IMR-90 (cell line): ENCODE data around the gene NOL12. TPM values are rescaled to one million over a fixed set of nuclear protein-coding genes. Genes with fewer than 3 reads are reported as not detected.

Experiments used
- ATAC-seq: fragments of 200-7000 bp; cut with Tn5 transposase; 2 replicates; pipeline ENCODE4 v1.9.1; 2020; ENCODE audit warnings: low read depth, mild to moderate bottlenecking, moderate library complexity
- BruUV-seq: library from RNA; stranded (reverse); fragments of 400-500 nt; replicated peaks from 2 replicates; lab custom pipeline; 2021; lab: Mats Ljungman, UMichigan
- CTCF ChIA-PET: fragments of 300-600 bp; formaldehyde crosslinking; extraction: SDS; loops from one replicate; lab custom pipeline; 2021; ENCODE audit warnings: antibody characterized with exemption; lab: Yijun Ruan, JAX
- POLR2A ChIA-PET: fragments of 300-600 bp; sonication (Branson Sonifier 250); formaldehyde crosslinking; loops from one replicate; lab custom pipeline; 2022; ENCODE audit warnings: antibody characterized with exemption; ENCODE audit not compliant: unreplicated experiment; lab: Charles Lee
- DNase-seq: peaks from one replicate; pipeline ENCODE4 v3.0.0; 2013
- H2AFZ ChIP-seq: replicated peaks from 2 replicates; pipeline ENCODE3; 2013; ENCODE audit warnings: low read length, mild to moderate bottlenecking; ENCODE audit not compliant: poor library complexity
- H2AK5ac ChIP-seq: 2 replicates; pipeline ENCODE4 v1.6.1; 2013; ENCODE audit warnings: low read depth, low read length, inconsistent platforms
- H2AK9ac ChIP-seq: replicated peaks from 2 replicates; pipeline ENCODE3; 2013; ENCODE audit warnings: mild to moderate bottlenecking, low read depth, low read length, moderate library complexity; ENCODE audit not compliant: poor library complexity
- H2BK120ac ChIP-seq: 2 replicates; pipeline ENCODE4 v1.6.1; 2013; ENCODE audit warnings: low read depth, low read length, inconsistent platforms
- H2BK15ac ChIP-seq: 3 replicates; pipeline ENCODE4 v1.6.1; 2013; ENCODE audit warnings: low read depth, low read length, inconsistent platforms
- H2BK20ac ChIP-seq: 2 replicates; pipeline ENCODE4 v1.6.1; 2013; ENCODE audit warnings: low read depth, mild to moderate bottlenecking, inconsistent platforms, low read length, moderate library complexity
- H2BK5ac ChIP-seq: 2 replicates; pipeline ENCODE4 v1.6.1; 2013; ENCODE audit warnings: mild to moderate bottlenecking, low read depth, low read length, inconsistent platforms; ENCODE audit not compliant: poor library complexity, severe bottlenecking
- H3K14ac ChIP-seq: replicated peaks from 2 replicates; pipeline ENCODE4 v1.6.1; 2013; ENCODE audit warnings: low read depth, low read length, inconsistent platforms
- H3K18ac ChIP-seq: 2 replicates; pipeline ENCODE4 v1.6.1; 2013; ENCODE audit warnings: low read depth, low read length, control low read depth
- H3K23ac ChIP-seq: 2 replicates; pipeline ENCODE4 v1.6.1; 2013; ENCODE audit warnings: low read depth, low read length, inconsistent platforms
- H3K27ac ChIP-seq: 2 replicates; pipeline ENCODE4 v1.5.1; 2013; ENCODE audit warnings: mild to moderate bottlenecking, control low read depth, low read length; ENCODE audit not compliant: insufficient read depth
- H3K27me3 ChIP-seq: 2 replicates; pipeline ENCODE4 v1.6.1; 2013; ENCODE audit warnings: low read length; ENCODE audit not compliant: control insufficient read depth, insufficient read depth
- H3K36me3 ChIP-seq: 2 replicates; pipeline ENCODE4 v1.6.1; 2013; ENCODE audit warnings: low read length, mixed read lengths; ENCODE audit not compliant: control insufficient read depth, insufficient read depth
- H3K4ac ChIP-seq: 2 replicates; pipeline ENCODE4 v1.6.1; 2013; ENCODE audit warnings: low read depth, low read length, inconsistent platforms
- H3K4me1 ChIP-seq: 2 replicates; pipeline ENCODE4 v1.6.1; 2013; ENCODE audit warnings: low read length, mixed read lengths; ENCODE audit not compliant: control insufficient read depth, insufficient read depth
- H3K4me2 ChIP-seq: 2 replicates; pipeline ENCODE4 v1.6.1; 2013; ENCODE audit warnings: low read depth, mild to moderate bottlenecking, control low read depth, low read length, moderate library complexity
- H3K4me3 ChIP-seq: 2 replicates; pipeline ENCODE4 v1.5.1; 2013; ENCODE audit warnings: low read depth, mild to moderate bottlenecking, control low read depth, low read length, moderate library complexity; ENCODE audit not compliant: insufficient read depth
- H3K56ac ChIP-seq: 2 replicates; pipeline ENCODE4 v1.6.1; 2013; ENCODE audit warnings: low read length, inconsistent platforms; ENCODE audit not compliant: insufficient read depth; ENCODE audit errors: extremely low read depth
- H3K79me1 ChIP-seq, 2 experiments: 2 replicates each; pipeline ENCODE4 v1.6.1; 2013; ENCODE audit warnings: low read length in 2 of 2, inconsistent platforms in 1 of 2, low read depth in 1 of 2
- H3K9ac ChIP-seq: 2 replicates; pipeline ENCODE4 v1.6.1; 2013; ENCODE audit warnings: low read depth, low read length, control low read depth
- H3K9me1 ChIP-seq: 2 replicates; pipeline ENCODE4 v1.6.1; 2013; ENCODE audit warnings: low read length, inconsistent platforms; ENCODE audit not compliant: insufficient read depth
- H3K9me3 ChIP-seq: 2 replicates; pipeline ENCODE4 v1.6.1; 2013; ENCODE audit warnings: low read length; ENCODE audit not compliant: control insufficient read depth, insufficient read depth
- H4K20me1 ChIP-seq: 2 replicates; pipeline ENCODE4 v1.6.1; 2013; ENCODE audit warnings: low read length, inconsistent platforms; ENCODE audit not compliant: insufficient read depth
- H4K5ac ChIP-seq: 2 replicates; pipeline ENCODE4 v1.6.1; 2013; ENCODE audit warnings: mild to moderate bottlenecking, low read depth, low read length, control low read depth
- H4K8ac ChIP-seq, 2 experiments: 2 replicates each; pipeline ENCODE4 v1.6.1; 2013; ENCODE audit warnings: low read depth in 2 of 2, low read length in 2 of 2, control low read depth in 1 of 2, inconsistent platforms in 1 of 2
- H4K91ac ChIP-seq: 2 replicates; pipeline ENCODE4 v1.6.1; 2013; ENCODE audit warnings: low read depth, low read length, inconsistent platforms; ENCODE audit not compliant: insufficient read depth
- CEBPB ChIP-seq: IDR thresholded peaks from 2 replicates; pipeline ENCODE4 v1.6.1; 2012; ENCODE audit warnings: low read depth, low read length, improper control_type of control experiment
- MAFK ChIP-seq: IDR thresholded peaks from 2 replicates; pipeline ENCODE4 v1.6.1; 2012; ENCODE audit warnings: low read depth, low read length, improper control_type of control experiment
- MAZ ChIP-seq: IDR thresholded peaks from 2 replicates; pipeline ENCODE4 v1.6.1; 2012; ENCODE audit warnings: low read depth, mild to moderate bottlenecking, low read length, improper control_type of control experiment, moderate library complexity, borderline replicate concordance
- MXI1 ChIP-seq: IDR thresholded peaks from 2 replicates; pipeline ENCODE4 v1.6.1; 2012; ENCODE audit warnings: low read depth, mild to moderate bottlenecking, low read length, moderate library complexity, borderline replicate concordance
- NFE2L2 ChIP-seq: fragments of 150-350 bp; IDR thresholded peaks from 2 replicates; pipeline ENCODE4 v1.6.1; 2016; ENCODE audit warnings: low read depth, mild to moderate bottlenecking, low read length
- POLR2A ChIP-seq: IDR thresholded peaks from 2 replicates; pipeline ENCODE4 v1.6.1; 2012; ENCODE audit warnings: mild to moderate bottlenecking, low read depth, low read length
- RAD21 ChIP-seq: IDR thresholded peaks from 2 replicates; pipeline ENCODE4 v1.6.1; 2012; ENCODE audit warnings: low read length, improper control_type of control experiment
- RCOR1 ChIP-seq: IDR thresholded peaks from 2 replicates; pipeline ENCODE4 v1.6.1; 2012; ENCODE audit warnings: mild to moderate bottlenecking, low read length, improper control_type of control experiment; ENCODE audit not compliant: insufficient replicate concordance
- SMC3 ChIP-seq: fragments of 150-350 bp; IDR thresholded peaks from 2 replicates; pipeline ENCODE4 v1.6.1; 2016; ENCODE audit warnings: low read depth, mild to moderate bottlenecking, antibody characterized with exemption, low read length, moderate library complexity
- WGBS, 2 experiments: methylation state at CpG; one replicate each; pipeline versions ENCODE4 v1.1.5 to v1.1.7; 2013; ENCODE audit warnings: missing lambda C conversion rate in 2 of 2; ENCODE audit not compliant: insufficient read length in 1 of 2; ENCODE audit errors: extremely low coverage in 2 of 2; 5-methylcytosine and 5-hydroxymethylcytosine counted together
- dilution Hi-C: fragments of 300-500 bp; cut with HindIII; formaldehyde crosslinking; loops from one replicate; pipeline ENCODE4 v1.14.3; 2018; ENCODE audit warnings: low sequenced_read_pairs; ENCODE audit not compliant: unreplicated experiment
- in situ Hi-C: fragments of 300-500 bp; cut with MboI; formaldehyde crosslinking; loops from 3 replicates; pipeline ENCODE4 v1.14.3; 2019; ENCODE audit warnings: low sequenced_read_pairs, inconsistent platforms, mixed read lengths
- intact Hi-C: fragments of 100-400 bp; cut with micrococcal nuclease; formaldehyde crosslinking; loops from 2 replicates; pipeline ENCODE4 v1.10.0; 2022
- polyA plus RNA-seq, 3 experiments: library from polyadenylated mRNA; depleted of rRNA; stranded (reverse); fragments of >200 nt; gene quantifications; 2 replicates each; pipeline ENCODE4 v1.2.3, GENCODE V29; 2012; ENCODE audit warnings: low replicate concordance in 1 of 3
- total RNA-seq: library from RNA; depleted of rRNA; stranded (reverse); fragments of >200 nt; gene quantifications from 2 replicates; pipeline ENCODE4 v1.2.3, GENCODE V29; 2012
- TF ChIP-seq, protein P1 (sequence below): conservative IDR thresholded peaks from 2 replicates; pipeline ENCODE4 v1.5.1; 2012; ENCODE audit warnings: mild to moderate bottlenecking, low read depth, low read length, improper control_type of control experiment
- TF ChIP-seq, protein P2 (sequence below): fragments of 150-350 bp; IDR thresholded peaks from 2 replicates; pipeline ENCODE4 v1.6.1; 2016; ENCODE audit warnings: low read depth, mild to moderate bottlenecking, low read length, moderate library complexity, borderline replicate concordance
- TF ChIP-seq, protein P3 (sequence below): fragments of 150-350 bp; IDR thresholded peaks from 2 replicates; pipeline ENCODE4 v1.6.1; 2017; ENCODE audit warnings: mild to moderate bottlenecking, antibody characterized with exemption, low read length, low read depth

The NOL12 gene
- total and polyA plus RNA-seq, 2 of the 4 experiments (the other 2 are of a cell fraction), result 16.0 to 25.6 TPM

DNA sequence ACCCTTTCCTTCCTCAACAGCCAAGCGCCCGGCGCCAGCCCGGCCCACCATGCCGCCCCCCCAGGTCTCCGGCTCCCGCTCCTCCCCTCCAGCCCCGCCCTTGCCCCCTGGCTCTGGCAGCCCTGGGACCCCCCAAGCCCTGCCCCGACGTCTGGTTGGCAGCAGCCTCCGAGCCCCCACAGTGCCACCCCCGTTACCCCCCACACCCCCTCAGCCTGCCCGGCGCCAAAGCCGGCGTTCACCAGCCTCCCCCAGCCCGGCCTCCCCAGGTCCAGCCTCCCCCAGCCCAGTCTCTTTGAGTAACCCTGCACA is 30.9 kb upstream of the NOL12 start:
- no peak overlapping the region for H3K4ac ChIP-seq
- H2BK5ac ChIP-seq, result no peak overlapping the region
- ChIA-PET POLR2A (no interaction called here), CTCF (no interaction called here)
- H2BK15ac ChIP-seq, result no peak overlapping the region
- peaks cover 10 to 12% of the 10 kb centered on the region in 2 experiments; a peak in 3 of 4 replicates for H3K79me1 ChIP-seq
- no peak overlapping the region for H3K56ac ChIP-seq
- peaks cover 30% of the 10 kb centered on the region for H3K36me3 ChIP-seq
- intact Hi-C loops (no loop called here), dilution Hi-C loops (no loop called here), in situ Hi-C loops (no loop called here)
- H2BK120ac ChIP-seq, result no peak overlapping the region
- no peaks in the 10 kb centered on the region for H3K27me3 ChIP-seq
- H3K9me1 ChIP-seq, result peaks cover 4% of the 10 kb centered on the region
- no CpG with 5 or more reads among the region's 17 CpGs for WGBS, 2 experiments
- no peak overlapping the region for H4K8ac ChIP-seq
- TF ChIP-seq, protein P1, sequence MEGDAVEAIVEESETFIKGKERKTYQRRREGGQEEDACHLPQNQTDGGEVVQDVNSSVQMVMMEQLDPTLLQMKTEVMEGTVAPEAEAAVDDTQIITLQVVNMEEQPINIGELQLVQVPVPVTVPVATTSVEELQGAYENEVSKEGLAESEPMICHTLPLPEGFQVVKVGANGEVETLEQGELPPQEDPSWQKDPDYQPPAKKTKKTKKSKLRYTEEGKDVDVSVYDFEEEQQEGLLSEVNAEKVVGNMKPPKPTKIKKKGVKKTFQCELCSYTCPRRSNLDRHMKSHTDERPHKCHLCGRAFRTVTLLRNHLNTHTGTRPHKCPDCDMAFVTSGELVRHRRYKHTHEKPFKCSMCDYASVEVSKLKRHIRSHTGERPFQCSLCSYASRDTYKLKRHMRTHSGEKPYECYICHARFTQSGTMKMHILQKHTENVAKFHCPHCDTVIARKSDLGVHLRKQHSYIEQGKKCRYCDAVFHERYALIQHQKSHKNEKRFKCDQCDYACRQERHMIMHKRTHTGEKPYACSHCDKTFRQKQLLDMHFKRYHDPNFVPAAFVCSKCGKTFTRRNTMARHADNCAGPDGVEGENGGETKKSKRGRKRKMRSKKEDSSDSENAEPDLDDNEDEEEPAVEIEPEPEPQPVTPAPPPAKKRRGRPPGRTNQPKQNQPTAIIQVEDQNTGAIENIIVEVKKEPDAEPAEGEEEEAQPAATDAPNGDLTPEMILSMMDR, result no peak
- TF ChIP-seq RCOR1 (no peak), NFE2L2 (no peak), MAFK (no peak), MAZ (no peak), RAD21 (no peak), POLR2A (no peak), MXI1 (no peak), CEBPB (no peak), SMC3 (no peak)
- TF ChIP-seq, protein P2, sequence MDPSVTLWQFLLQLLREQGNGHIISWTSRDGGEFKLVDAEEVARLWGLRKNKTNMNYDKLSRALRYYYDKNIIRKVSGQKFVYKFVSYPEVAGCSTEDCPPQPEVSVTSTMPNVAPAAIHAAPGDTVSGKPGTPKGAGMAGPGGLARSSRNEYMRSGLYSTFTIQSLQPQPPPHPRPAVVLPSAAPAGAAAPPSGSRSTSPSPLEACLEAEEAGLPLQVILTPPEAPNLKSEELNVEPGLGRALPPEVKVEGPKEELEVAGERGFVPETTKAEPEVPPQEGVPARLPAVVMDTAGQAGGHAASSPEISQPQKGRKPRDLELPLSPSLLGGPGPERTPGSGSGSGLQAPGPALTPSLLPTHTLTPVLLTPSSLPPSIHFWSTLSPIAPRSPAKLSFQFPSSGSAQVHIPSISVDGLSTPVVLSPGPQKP, result no peak
- TF ChIP-seq, protein P3, sequence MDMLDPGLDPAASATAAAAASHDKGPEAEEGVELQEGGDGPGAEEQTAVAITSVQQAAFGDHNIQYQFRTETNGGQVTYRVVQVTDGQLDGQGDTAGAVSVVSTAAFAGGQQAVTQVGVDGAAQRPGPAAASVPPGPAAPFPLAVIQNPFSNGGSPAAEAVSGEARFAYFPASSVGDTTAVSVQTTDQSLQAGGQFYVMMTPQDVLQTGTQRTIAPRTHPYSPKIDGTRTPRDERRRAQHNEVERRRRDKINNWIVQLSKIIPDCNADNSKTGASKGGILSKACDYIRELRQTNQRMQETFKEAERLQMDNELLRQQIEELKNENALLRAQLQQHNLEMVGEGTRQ, result no peak
- no peak overlapping the region for H2AFZ ChIP-seq
- no peak overlapping the region for H3K4me3 ChIP-seq
- no peak overlapping the region for H4K5ac ChIP-seq
- H3K4me1 ChIP-seq, result peaks cover 7% of the 10 kb centered on the region
- no peak overlapping the region for H3K4me2 ChIP-seq
- no peak overlapping the region for H2AK5ac ChIP-seq
- H2AK9ac ChIP-seq, result no peak overlapping the region
- no peak overlapping the region for H3K23ac ChIP-seq
- no peak overlapping the region for H3K27ac ChIP-seq
- no peak overlapping the region for H3K9ac ChIP-seq
- no peak overlapping the region for H4K91ac ChIP-seq
- no peaks in the 10 kb centered on the region for H3K9me3 ChIP-seq
- no TSS peak for BruUV-seq
- H3K14ac ChIP-seq, result no peak overlapping the region
- H2BK20ac ChIP-seq, result no peak overlapping the region
- ATAC-seq, result no peak
- no peak overlapping the region for H3K18ac ChIP-seq
- peaks cover 11% of the 10 kb centered on the region for H4K20me1 ChIP-seq
- DNase-seq, result no peak
